T-helper 2 cell treated with Interferon-gamma antibody and Interleukin-4, amounts not matched to agents 5 μg/mL and 100 μg/mL, for 36 hours (primary cell): ENCODE data around the gene IL22.
"Not testable (repeated sequence)": the region's sequence is repeated elsewhere in the genome, so short reads cannot be mapped to it uniquely, and the experiment has no call there.

ENCODE experiments used
- DNase-seq: peaks from one replicate; pipeline ENCODE4 v3.0.0; 2021; ENCODE audit warnings: low spot score
- H3K27ac Mint-ChIP-seq: one replicate; pipeline ENCODE4 v1.8.0; 2021; ENCODE audit warnings: mild to moderate bottlenecking, mixed read lengths
- H3K27me3 Mint-ChIP-seq: one replicate; pipeline ENCODE4 v1.8.0; 2021; ENCODE audit warnings: low read depth, mixed read lengths
- H3K36me3 Mint-ChIP-seq: one replicate; pipeline ENCODE4 v1.8.0; 2021; ENCODE audit warnings: low read depth, mixed read lengths
- H3K4me1 Mint-ChIP-seq: one replicate; pipeline ENCODE4 v1.8.0; 2021; ENCODE audit warnings: low read depth, mixed read lengths
- H3K4me3 Mint-ChIP-seq: one replicate; pipeline ENCODE4 v1.8.0; 2022; ENCODE audit warnings: mild to moderate bottlenecking, moderate library complexity, mixed read lengths
- H3K9me3 Mint-ChIP-seq: one replicate; pipeline ENCODE4 v1.8.0; 2021; ENCODE audit warnings: mixed read lengths

IL22 gene

DNA sequence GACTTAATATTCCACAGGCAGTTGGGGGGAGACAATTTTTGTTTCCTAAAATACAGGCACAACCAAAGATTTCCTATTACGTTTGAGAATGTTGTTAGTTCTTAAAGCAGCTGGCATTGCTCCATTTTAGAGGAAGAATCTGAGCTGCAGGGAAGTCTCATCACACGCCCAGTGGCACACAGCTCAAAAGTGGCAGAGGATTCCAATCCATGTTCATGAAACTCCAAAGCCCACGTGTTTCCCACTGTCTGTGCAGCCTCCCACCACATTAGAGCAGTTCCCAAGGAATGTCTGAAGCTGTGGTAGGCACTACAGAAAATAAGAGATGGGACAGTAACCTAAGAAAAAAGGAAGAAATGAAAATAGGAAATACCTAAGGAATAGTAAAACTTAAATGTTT lies 21.7 kb downstream of the IL22 start:
- no peak overlapping the region for H3K4me3 Mint-ChIP-seq
- DNase-seq, result no peak
- no peaks in the 10 kb centered on the region for H3K36me3 Mint-ChIP-seq
- peaks cover 23% of the 10 kb centered on the region for H3K27me3 Mint-ChIP-seq
- H3K4me1 Mint-ChIP-seq, result peaks cover 32% of the 10 kb centered on the region
- no peak overlapping the region for H3K27ac Mint-ChIP-seq
- no peaks in the 10 kb centered on the region for H3K9me3 Mint-ChIP-seq

DNA sequence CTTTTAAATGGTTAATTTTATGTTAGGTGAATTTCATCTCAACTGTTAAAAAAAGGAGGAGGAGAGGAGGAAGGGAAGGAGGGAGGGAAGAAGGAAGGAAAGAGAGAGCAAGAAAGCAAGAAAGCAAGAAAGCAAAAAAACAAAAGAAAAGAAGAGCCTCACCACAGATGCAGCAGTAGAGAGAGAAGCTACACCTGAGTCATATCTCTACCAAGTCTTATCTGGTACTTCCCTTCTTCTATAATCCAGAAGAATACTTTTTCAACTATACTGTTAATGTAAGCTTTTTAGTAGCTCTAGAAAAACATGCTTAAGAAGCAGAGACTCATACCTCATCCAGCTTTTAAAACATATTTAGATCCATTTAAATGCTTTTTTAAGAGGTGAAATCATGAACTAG lies 22.2 kb downstream of the IL22 start:
- Mint-ChIP-seq H3K27ac (no peak overlapping the region), H3K4me3 (no peak overlapping the region), H3K4me1 (peaks cover 28% of the 10 kb centered on the region), H3K27me3 (peaks cover 27% of the 10 kb centered on the region), H3K9me3 (no peaks in the 10 kb centered on the region), H3K36me3 (no peaks in the 10 kb centered on the region)
- DNase-seq, result no peak

DNA sequence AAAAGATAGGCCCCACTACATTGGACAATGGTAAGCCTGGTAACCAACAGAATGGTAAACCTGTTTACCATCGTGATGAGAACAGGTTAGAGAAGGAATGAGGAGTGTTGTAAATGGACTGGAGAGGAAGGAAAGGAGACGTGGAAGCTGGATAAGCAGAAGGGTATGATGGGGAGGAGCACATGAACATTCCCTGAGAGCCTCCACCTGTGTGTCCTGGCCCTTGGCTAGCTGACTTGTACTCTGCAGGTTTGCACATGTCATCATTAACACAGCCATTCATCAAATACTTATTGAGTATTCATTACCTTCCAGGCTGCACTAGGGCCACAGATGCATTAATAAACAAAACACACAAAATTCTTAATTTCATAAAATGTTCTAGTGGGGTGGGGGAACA lies 23.4 kb downstream of the IL22 start:
- H3K9me3 Mint-ChIP-seq, result no peaks in the 10 kb centered on the region
- peaks cover 23% of the 10 kb centered on the region for H3K4me1 Mint-ChIP-seq
- H3K27me3 Mint-ChIP-seq, result peaks cover 35% of the 10 kb centered on the region
- H3K27ac Mint-ChIP-seq, result no peak overlapping the region
- no peak overlapping the region for H3K4me3 Mint-ChIP-seq
- no peak for DNase-seq
- H3K36me3 Mint-ChIP-seq, result no peaks in the 10 kb centered on the region

DNA sequence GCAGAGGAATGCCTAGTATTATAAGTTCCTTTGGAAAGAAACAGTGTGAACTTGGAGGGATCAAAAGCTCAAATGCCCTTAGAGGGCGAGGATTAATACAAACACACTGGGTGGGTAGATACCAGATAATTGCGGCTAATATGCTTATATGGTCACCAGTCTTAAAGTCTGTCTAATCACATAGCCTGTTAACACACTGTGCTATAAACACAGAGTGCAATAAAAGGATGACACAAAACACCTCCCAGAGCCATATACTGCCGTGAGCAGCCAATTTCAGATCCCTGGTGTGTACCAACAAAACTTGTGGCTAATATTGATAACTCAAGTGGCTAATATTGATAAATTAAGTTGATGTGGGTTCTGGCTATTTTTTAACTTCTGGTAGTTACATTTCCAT lies 26.0 kb downstream of the IL22 start:
- Mint-ChIP-seq H3K27ac (no peak overlapping the region), H3K27me3 (peaks cover 43% of the 10 kb centered on the region), H3K36me3 (no peaks in the 10 kb centered on the region)

DNA sequence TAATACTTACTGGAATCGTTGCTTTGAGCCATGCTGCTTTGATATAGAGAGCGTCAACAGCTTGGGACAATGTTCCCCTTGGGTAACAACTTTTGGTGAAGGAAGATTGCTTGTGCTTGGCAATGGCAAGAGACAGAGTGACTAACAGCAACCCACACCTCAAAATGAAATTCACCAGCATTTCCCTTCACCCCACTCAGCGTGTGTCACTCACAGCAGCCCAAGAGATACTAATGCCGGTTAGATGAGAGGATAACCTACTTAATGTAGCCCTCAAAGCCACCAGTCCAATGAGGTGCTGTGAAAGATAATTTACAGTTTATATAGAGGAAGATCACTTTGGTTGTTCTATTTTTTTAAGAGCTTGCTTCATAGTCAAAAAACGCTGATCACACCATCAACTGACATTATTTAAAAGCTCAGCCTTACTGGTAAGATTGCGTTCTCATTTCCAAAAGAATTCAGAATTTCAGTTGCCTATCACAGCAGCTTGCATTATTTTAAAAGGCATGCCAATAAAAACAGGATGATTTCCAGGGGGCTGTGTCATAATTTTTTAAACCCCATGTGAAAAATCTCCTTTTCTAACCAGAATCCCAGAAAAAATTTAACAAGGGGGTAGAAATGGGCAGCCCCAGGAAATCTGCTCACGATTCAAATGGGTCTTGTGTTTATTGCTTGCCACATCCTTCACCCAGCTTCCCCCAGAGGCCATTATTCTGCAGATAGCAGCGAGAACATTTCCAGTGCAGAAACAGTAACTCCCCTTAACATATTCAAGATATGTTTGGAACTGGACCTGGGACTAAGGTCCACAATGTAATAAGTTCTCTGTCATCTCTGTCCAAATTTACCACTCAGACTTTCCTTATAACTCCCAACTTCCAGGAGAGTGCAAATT lies 27.6 kb downstream of the IL22 start, which contains the start of gene IL26:
TSS of gene IL26 (minus strand) at position 235 of the 901 bp plus-strand sequence. CDS start at position 181, 54 bp downstream.
- Mint-ChIP-seq H3K4me3 (no peak within 1 kb of the TSS), H3K27ac (no peak within 1 kb of the TSS)

More for the DNA sequence above, 26.0 kb downstream of the IL22 start:
- no peak overlapping the region for H3K4me3 Mint-ChIP-seq
- DNase-seq, result no peak
- no peaks in the 10 kb centered on the region for H3K9me3 Mint-ChIP-seq
- H3K4me1 Mint-ChIP-seq, result peaks cover 21% of the 10 kb centered on the region

DNA sequence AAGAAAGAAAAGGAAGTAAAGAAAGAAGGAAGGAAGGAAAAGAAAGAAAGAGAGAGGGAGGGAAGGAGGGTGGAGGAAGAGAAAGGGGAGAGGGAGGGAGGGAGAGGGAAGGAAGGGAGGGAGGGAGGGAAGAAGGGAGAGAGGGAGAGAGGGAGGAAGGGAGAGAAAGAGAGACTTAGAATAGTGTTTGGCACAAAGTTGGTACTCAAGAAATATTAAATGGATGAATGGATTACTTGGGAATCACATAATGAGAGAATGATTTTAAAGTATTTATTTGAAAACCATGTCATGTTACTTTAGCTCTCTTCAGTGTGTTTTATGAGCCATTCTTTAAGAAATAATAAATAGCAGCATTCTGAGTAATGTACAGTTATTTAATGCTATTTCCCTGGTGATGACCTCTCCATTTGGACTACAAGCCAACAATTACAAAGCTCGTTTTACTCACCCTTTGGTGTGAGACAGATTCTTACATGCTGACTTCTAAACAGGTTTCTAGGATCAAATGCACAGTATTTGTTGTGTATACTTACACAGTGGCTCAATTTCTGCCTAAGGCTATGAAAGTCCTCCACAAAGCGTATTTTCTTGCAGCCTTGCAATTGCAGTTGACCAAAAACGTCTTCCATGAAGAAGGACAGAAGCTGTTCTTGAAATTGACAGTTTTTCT lies 28.7 kb downstream of the IL22 start:
- Mint-ChIP-seq H3K4me1 (peaks cover 9% of the 10 kb centered on the region), H3K36me3 (no peaks in the 10 kb centered on the region), H3K9me3 (no peaks in the 10 kb centered on the region), H3K4me3 (no peak overlapping the region), H3K27me3 (peaks cover 46% of the 10 kb centered on the region), H3K27ac (no peak overlapping the region)
- no peak for DNase-seq

More for the DNA sequence above, 27.6 kb downstream of the IL22 start, which contains the start of gene IL26:
- H3K4me1 Mint-ChIP-seq, result peaks cover 12% of the 10 kb centered on the region
- H3K27me3 Mint-ChIP-seq, result peaks cover 45% of the 10 kb centered on the region
- no peaks in the 10 kb centered on the region for H3K36me3 Mint-ChIP-seq
- DNase-seq, result no peak
- no peaks in the 10 kb centered on the region for H3K9me3 Mint-ChIP-seq

DNA sequence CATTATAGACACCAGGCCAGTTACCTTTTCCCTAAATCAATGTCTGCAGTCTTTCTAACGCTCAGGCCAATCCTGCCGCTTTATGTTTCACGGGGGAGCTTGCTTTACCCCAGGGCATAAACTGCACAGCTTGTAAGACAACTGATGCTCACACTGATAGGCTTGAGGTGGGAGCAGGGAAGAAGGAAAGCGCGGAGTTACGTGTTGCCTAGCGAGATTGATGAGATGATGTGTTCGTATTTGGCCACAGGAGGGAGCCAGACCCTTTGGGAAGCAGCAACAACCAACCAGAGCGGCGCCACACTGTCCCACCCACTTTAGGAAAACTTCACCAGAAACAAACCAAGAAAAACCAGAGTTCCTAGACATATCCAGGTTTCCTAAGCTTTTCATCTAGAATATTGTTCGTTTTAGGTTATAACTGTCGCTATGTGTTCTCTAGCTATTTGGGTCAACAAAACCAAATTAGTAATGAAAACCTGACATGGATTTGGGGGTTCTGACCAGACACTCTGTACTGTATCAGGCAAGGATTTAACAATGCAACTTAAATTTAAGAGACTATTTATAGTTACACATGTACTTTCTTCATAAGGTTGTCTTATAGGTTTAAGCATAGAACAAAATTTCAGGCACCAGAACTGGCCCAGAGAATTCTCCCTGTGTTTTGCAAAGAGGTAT lies 30.2 kb downstream of the IL22 start:
- Mint-ChIP-seq H3K9me3 (no peaks in the 10 kb centered on the region), H3K27ac (no peak overlapping the region), H3K4me3 (peak overlapping the region; percentile 64), H3K4me1 (peaks cover 9% of the 10 kb centered on the region), H3K27me3 (peaks cover 56% of the 10 kb centered on the region), H3K36me3 (no peaks in the 10 kb centered on the region)
- DNase-seq, result peak; percentile 51

DNA sequence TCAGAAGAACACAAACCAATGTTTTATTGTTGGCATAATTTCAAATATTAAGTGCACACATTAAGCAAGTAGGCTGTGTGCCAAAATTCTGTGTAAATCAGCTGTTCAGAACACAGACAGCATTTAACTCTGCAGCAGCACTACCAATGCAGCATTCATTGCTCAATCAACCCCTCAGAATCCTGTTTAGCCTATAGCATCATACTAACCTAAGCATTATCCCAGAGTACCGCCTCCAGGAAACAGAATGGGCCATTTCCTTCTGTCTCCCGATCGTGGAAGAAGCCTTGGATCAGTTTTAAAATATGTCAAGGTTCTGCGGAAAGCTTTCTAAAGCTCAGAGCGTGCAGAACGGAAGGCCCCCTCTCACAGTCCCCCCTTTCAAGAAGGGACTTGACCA lies 31.1 kb downstream of the IL22 start:
- no peaks in the 10 kb centered on the region for H3K36me3 Mint-ChIP-seq
- no peak for DNase-seq
- peaks cover 60% of the 10 kb centered on the region for H3K27me3 Mint-ChIP-seq
- H3K27ac Mint-ChIP-seq, result no peak overlapping the region
- no peak overlapping the region for H3K4me3 Mint-ChIP-seq
- H3K9me3 Mint-ChIP-seq, result no peaks in the 10 kb centered on the region
- peaks cover 9% of the 10 kb centered on the region for H3K4me1 Mint-ChIP-seq

DNA sequence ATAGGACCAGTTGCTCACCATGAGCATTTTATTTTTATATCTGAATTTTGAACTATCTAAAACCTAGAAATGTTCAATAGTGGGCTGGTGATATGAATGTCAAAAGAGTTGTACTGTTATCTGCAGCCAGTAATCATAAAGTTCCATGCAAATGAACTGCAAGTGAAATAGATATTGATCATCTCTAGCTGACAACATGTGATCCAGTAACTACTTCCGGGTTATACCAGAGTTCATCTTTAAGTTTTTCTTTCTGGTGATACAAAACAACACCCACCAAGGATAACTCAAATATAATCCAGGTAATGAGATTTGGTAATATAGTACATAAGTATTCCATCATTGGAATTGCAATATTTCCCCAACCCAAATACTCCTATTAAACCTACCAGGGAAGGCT lies 31.9 kb downstream of the IL22 start:
- Mint-ChIP-seq H3K4me3 (no peak overlapping the region), H3K4me1 (peaks cover 9% of the 10 kb centered on the region), H3K27me3 (peaks cover 57% of the 10 kb centered on the region), H3K36me3 (no peaks in the 10 kb centered on the region), H3K9me3 (no peaks in the 10 kb centered on the region), H3K27ac (no peak overlapping the region)
- no peak for DNase-seq

DNA sequence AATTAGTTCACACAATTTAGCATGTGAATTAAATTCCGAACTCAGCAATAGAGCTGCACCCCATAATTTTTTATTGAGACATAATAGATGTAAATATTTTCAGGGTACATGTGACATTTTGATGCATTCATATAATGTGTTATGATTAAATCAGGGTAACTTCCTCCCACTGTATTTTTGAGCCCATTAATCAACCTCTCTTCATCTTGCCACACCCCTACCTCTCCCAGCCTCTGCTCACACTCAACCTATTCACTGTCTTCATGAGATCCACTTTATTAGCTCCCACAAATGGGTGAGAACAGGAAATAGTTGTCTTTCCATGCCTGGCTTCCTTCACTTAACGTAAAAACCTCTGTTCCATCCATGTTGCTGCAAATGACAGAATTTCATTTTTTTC lies 42.5 kb downstream of the IL22 start:
- Mint-ChIP-seq H3K27ac (no peak overlapping the region), H3K36me3 (no peaks in the 10 kb centered on the region), H3K9me3 (no peaks in the 10 kb centered on the region), H3K27me3 (peaks cover 69% of the 10 kb centered on the region), H3K4me3 (no peak overlapping the region), H3K4me1 (peaks cover 15% of the 10 kb centered on the region)
- no peak for DNase-seq

DNA sequence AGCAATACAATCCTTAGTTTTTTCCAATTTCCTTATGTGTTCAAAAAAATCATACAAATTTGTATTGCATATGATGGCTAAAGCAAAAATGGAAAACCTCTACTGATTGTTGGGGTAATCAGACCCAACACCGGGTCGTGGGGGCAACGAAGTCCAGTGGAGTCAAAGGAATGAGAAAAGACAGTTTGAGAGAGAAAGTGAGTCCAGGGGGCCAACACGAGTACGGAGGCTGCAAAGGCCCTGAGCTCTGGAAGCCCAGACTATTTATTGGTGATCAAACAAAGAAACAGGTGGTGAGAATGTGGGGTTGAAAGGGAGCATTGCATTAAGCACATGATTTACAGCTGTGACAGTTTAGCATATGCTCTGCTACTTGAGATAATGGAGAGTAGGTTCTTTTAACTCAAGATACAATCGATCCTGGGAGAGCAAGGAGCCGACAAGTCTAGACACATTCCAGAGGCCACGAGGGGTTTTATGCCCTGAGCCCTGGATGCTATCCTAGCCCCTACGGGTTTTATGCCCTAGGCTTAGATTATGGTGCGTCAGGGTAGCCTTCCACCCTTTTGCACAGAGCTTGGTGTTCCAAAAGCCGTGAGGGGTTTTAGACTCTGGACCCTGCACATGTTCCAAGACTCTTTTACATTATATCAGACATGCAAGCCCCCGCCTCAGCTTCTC lies 44.2 kb downstream of the IL22 start:
- H3K4me3 Mint-ChIP-seq, H3K27ac Mint-ChIP-seq, H3K9me3 Mint-ChIP-seq, H3K36me3 Mint-ChIP-seq, DNase-seq: not testable (repeated sequence)
- Mint-ChIP-seq H3K27me3 (peaks cover 75% of the 10 kb centered on the region), H3K4me1 (peaks cover 17% of the 10 kb centered on the region)

DNA sequence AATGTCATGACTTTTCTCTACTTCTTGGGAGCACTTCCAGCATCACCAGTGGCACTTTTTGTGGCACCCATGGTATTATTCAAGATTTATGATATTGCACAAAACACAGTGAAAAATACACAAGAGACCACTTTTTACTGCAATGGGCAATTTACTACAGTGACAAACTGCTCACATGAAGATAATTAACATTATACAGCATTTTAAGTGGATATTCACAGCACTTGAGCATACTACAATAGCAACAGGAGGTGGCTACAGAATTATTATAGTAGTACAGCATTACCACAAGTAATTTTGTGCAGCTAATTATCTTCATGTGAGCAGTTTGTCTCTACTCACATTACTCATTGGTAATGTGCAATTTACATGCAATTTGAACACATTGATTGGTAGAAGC lies 46.1 kb downstream of the IL22 start:
- Mint-ChIP-seq H3K4me3 (no peak overlapping the region), H3K27ac (no peak overlapping the region), H3K9me3 (no peaks in the 10 kb centered on the region), H3K4me1 (peaks cover 33% of the 10 kb centered on the region), H3K27me3 (peaks cover 72% of the 10 kb centered on the region), H3K36me3 (no peaks in the 10 kb centered on the region)
- DNase-seq, result no peak

DNA sequence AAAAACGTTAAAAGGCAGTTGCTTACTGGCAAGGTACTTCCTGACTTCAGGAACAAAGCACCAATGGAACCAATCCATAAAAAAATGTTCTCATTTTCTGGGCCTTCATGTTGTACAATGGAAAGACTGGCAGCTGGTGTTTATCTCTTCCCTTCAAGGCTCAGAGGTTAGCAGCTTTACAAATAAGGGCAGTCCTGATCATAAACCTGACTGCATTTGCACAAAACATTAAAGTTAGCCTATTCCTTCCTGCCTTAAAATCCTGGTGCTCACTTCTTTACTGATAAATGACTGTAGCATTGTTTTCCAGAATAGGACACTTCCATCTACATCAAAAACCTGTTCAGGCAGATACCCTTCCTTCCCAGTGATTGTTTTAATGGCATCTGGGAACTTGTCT lies 47.0 kb downstream of the IL22 start:
- Mint-ChIP-seq H3K9me3 (no peaks in the 10 kb centered on the region), H3K4me1 (peaks cover 27% of the 10 kb centered on the region), H3K4me3 (no peak overlapping the region), H3K36me3 (no peaks in the 10 kb centered on the region), H3K27me3 (peaks cover 67% of the 10 kb centered on the region), H3K27ac (no peak overlapping the region)
- no peak for DNase-seq
